ENCODE results near the gene SLC47A2.
"Not testable (repeated sequence)": the region's sequence is repeated elsewhere in the genome, so short reads cannot be mapped to it uniquely, and the experiment has no call there.

SLC47A2 gene

GRCh38 chr17:19716108-19717030, at the start of gene SLC47A2:
TSS of gene SLC47A2 (minus strand) at chr17:19716584. CDS start at chr17:19716555, 29 bp downstream.
- DNase-seq (ENCODE audit: low read depth) = no peak

GRCh38 chr17:19766016-19766415, 49.6 kb upstream of the SLC47A2 start:
- no peak for DNase-seq (ENCODE audit: low read depth)

- DNase-seq (ENCODE audit: low read depth) = not testable (repeated sequence)
Observed at GRCh38 chr17:19763991-19764390, 47.6 kb upstream of the SLC47A2 start.

- no peak for DNase-seq (ENCODE audit: low read depth)
Observed at GRCh38 chr17:19763416-19763815, 47.0 kb upstream of the SLC47A2 start.

GRCh38 chr17:19762515-19762961, 46.2 kb upstream of the SLC47A2 start:
- DNase-seq (ENCODE audit: low read depth) = peak; percentile 21

- no peak for DNase-seq (ENCODE audit: low read depth)
Observed at GRCh38 chr17:19760746-19761145, 44.4 kb upstream of the SLC47A2 start.

- no peak for DNase-seq (ENCODE audit: low read depth)
Observed at GRCh38 chr17:19759568-19760549, 43.5 kb upstream of the SLC47A2 start.

- DNase-seq (ENCODE audit: low read depth) = no peak
Observed at GRCh38 chr17:19757536-19758180, 41.3 kb upstream of the SLC47A2 start.

GRCh38 chr17:19756546-19756945, 40.2 kb upstream of the SLC47A2 start:
- DNase-seq (ENCODE audit: low read depth) = no peak

- DNase-seq (ENCODE audit: low read depth) = no peak
Observed at GRCh38 chr17:19755821-19756510, 39.6 kb upstream of the SLC47A2 start.

- DNase-seq (ENCODE audit: low read depth) = no peak
Observed at GRCh38 chr17:19755392-19755791, 39.0 kb upstream of the SLC47A2 start.

- DNase-seq (ENCODE audit: low read depth) = no peak
Observed at GRCh38 chr17:19753661-19754463, 37.5 kb upstream of the SLC47A2 start.

- DNase-seq (ENCODE audit: low read depth) = no peak
Observed at GRCh38 chr17:19753051-19753509, 36.7 kb upstream of the SLC47A2 start.

GRCh38 chr17:19752216-19753050, 36.0 kb upstream of the SLC47A2 start:
- no peak for DNase-seq (ENCODE audit: low read depth)

GRCh38 chr17:19750835-19751234, 34.5 kb upstream of the SLC47A2 start:
- no peak for DNase-seq (ENCODE audit: low read depth)

- no peak for DNase-seq (ENCODE audit: low read depth)
Observed at GRCh38 chr17:19750020-19750572, 33.7 kb upstream of the SLC47A2 start.

GRCh38 chr17:19748807-19749193, 32.4 kb upstream of the SLC47A2 start:
- DNase-seq (ENCODE audit: low read depth) = no peak

- no peak for DNase-seq (ENCODE audit: low read depth)
Observed at GRCh38 chr17:19747829-19748806, 31.7 kb upstream of the SLC47A2 start, which contains the start of gene ALDH3A1. TSS of gene ALDH3A1 (minus strand) at chr17:19748298. CDS start at chr17:19745129, 3,169 bp downstream.

All from stimulated activated CD8-positive, alpha-beta memory T cell treated with anti-CD3 and anti-CD28 coated beads, Interleukin-15, amount 100 ng/mL, for 1 hour (primary cell).